ENCODE data around the gene ROR1. TPM values are rescaled to one million over a fixed set of nuclear protein-coding genes. Genes with fewer than 3 reads are reported as not detected.

ROR1 gene
- total RNA-seq, 1 experiment from 2014 or later, result 56.3 TPM

GRCh38 chr1:63946866-63947491 lies 173.2 kb downstream of the ROR1 start:
- Mint-ChIP-seq H3K27ac (no peak overlapping the region), H3K27me3 (ENCODE audit: low read depth) (no peaks in the 10 kb centered on the region), H3K36me3 (peaks cover 4% of the 10 kb centered on the region), H3K9me3 (peaks cover 4% of the 10 kb centered on the region), H3K4me1 (peaks cover 54% of the 10 kb centered on the region), H3K4me3 (no peak overlapping the region)
- TF ChIP-seq ZNF532 (CRISPR knock-in tag; IDR thresholded peaks at IDR 0.05; ENCODE audit: borderline replicate concordance), result no peak
- no peak for TF ChIP-seq IRF2 (CRISPR knock-in tag; IDR thresholded peaks at IDR 0.05; ENCODE audit: borderline replicate concordance, low read depth)
- no peak for TF ChIP-seq FOXP1 (CRISPR knock-in tag; IDR thresholded peaks at IDR 0.05; ENCODE audit: borderline replicate concordance)
- no peak for TF ChIP-seq ZSCAN18 (CRISPR knock-in tag; IDR thresholded peaks at IDR 0.05)
- no peak for TF ChIP-seq ARID4B (CRISPR knock-in tag; IDR thresholded peaks at IDR 0.05; ENCODE audit: borderline replicate concordance)
- no peak for TF ChIP-seq E2F4 (CRISPR knock-in tag; IDR thresholded peaks at IDR 0.05; ENCODE audit: borderline replicate concordance, low read depth)
- no peak for TF ChIP-seq AR (CRISPR knock-in tag; IDR thresholded peaks at IDR 0.05)
- ChIA-PET CTCF (no interaction called here), POLR2A (no interaction called here)
- DNase-seq (ENCODE audit: low spot score) (no peak), ATAC-seq (no peak)

- Mint-ChIP-seq H3K4me3 (no peak overlapping the region), H3K27ac (no peak overlapping the region), H3K4me1 (peaks cover 49% of the 10 kb centered on the region), H3K27me3 (ENCODE audit: low read depth) (no peaks in the 10 kb centered on the region; the same call in 1 of the 2 replicates), H3K9me3 (peaks cover 13% of the 10 kb centered on the region), H3K36me3 (peaks cover 12% of the 10 kb centered on the region)
- DNase-seq (ENCODE audit: low spot score) (no peak), ATAC-seq (no peak)
- CTCF ChIA-PET, result no interaction called here
- POLR2A ChIA-PET, result no interaction called here
- no peak for TF ChIP-seq TEAD1 (CRISPR knock-in tag; IDR thresholded peaks at IDR 0.05)
- TF ChIP-seq JUN (CRISPR knock-in tag; IDR thresholded peaks at IDR 0.05), result no peak
- no peak for TF ChIP-seq SMAD4 (CRISPR knock-in tag; IDR thresholded peaks at IDR 0.05)
- no peak for TF ChIP-seq ZNF396 (CRISPR knock-in tag; IDR thresholded peaks at IDR 0.05; ENCODE audit: borderline replicate concordance)
- TF ChIP-seq E2F4 (CRISPR knock-in tag; IDR thresholded peaks at IDR 0.05; ENCODE audit: borderline replicate concordance, low read depth), result no peak
- TF ChIP-seq RORB (CRISPR knock-in tag; IDR thresholded peaks at IDR 0.05), result no peak
- TF ChIP-seq E2F1 (CRISPR knock-in tag; IDR thresholded peaks at IDR 0.05), result no peak
- TF ChIP-seq HMGXB4 (CRISPR knock-in tag; IDR thresholded peaks at IDR 0.05), result no peak
- no peak for TF ChIP-seq MXD4 (CRISPR knock-in tag; IDR thresholded peaks at IDR 0.05; ENCODE audit: borderline replicate concordance)
Observed at GRCh38 chr1:63947904-63948303, 174.1 kb downstream of the ROR1 start.
